ENCODE data around the gene PCDHA6.

GRCh38 chr5:140800816-140801493, 26.8 kb upstream of the PCDHA6 start, which contains the start of gene PCDHA3:
- TF ChIP-seq, protein P1, sequence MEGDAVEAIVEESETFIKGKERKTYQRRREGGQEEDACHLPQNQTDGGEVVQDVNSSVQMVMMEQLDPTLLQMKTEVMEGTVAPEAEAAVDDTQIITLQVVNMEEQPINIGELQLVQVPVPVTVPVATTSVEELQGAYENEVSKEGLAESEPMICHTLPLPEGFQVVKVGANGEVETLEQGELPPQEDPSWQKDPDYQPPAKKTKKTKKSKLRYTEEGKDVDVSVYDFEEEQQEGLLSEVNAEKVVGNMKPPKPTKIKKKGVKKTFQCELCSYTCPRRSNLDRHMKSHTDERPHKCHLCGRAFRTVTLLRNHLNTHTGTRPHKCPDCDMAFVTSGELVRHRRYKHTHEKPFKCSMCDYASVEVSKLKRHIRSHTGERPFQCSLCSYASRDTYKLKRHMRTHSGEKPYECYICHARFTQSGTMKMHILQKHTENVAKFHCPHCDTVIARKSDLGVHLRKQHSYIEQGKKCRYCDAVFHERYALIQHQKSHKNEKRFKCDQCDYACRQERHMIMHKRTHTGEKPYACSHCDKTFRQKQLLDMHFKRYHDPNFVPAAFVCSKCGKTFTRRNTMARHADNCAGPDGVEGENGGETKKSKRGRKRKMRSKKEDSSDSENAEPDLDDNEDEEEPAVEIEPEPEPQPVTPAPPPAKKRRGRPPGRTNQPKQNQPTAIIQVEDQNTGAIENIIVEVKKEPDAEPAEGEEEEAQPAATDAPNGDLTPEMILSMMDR (IDR thresholded peaks at IDR 0.05): peak in 1 of 5 experiments; percentile 22
- no peak for TF ChIP-seq POLR2AphosphoS5 (IDR thresholded peaks at IDR 0.05)
- TF ChIP-seq POLR2A (IDR thresholded peaks at IDR 0.05): no peak
